Activated CD4-positive, alpha-beta T cell treated with anti-CD3 and anti-CD28 coated beads for 36 hours (primary cell): Measurements from ENCODE around the gene PCSK6. TPM values are rescaled to one million over a fixed set of nuclear protein-coding genes. Genes with fewer than 3 reads are reported as not detected.
"Not testable (repeated sequence)": the region's sequence is repeated elsewhere in the genome, so short reads cannot be mapped to it uniquely, and the experiment has no call there.

ENCODE experiments used
- ATAC-seq: fragments of 200-7000 bp; cut with Tn5 transposase; one replicate; pipeline ENCODE4 v1.10.0; 2021; ENCODE audit warnings: mild to moderate bottlenecking, moderate library complexity
- CTCF ChIA-PET: fragments of 350-600 bp; sonication (Branson Sonifier 250); formaldehyde crosslinking; loops from one replicate; lab custom pipeline; 2021; ENCODE audit warnings: antibody characterized with exemption; lab: Charles Lee
- POLR2A ChIA-PET: fragments of 350-600 bp; sonication (Branson Sonifier 250); formaldehyde crosslinking; loops from one replicate; lab custom pipeline; 2021; ENCODE audit warnings: antibody characterized with exemption, inconsistent platforms; lab: Charles Lee
- DNase-seq: peaks from one replicate; pipeline ENCODE4 v3.0.0-alpha.2; 2020
- H3K27ac Mint-ChIP-seq: one replicate; pipeline ENCODE4 v1.8.0; 2021; ENCODE audit warnings: mixed read lengths
- H3K27me3 Mint-ChIP-seq: one replicate; pipeline ENCODE4 v1.8.0; 2021; ENCODE audit warnings: mixed read lengths
- H3K36me3 Mint-ChIP-seq: one replicate; pipeline ENCODE4 v1.8.0; 2021; ENCODE audit warnings: low read depth, mixed read lengths
- H3K4me1 Mint-ChIP-seq: one replicate; pipeline ENCODE4 v1.8.0; 2021; ENCODE audit warnings: mixed read lengths
- H3K4me3 Mint-ChIP-seq: one replicate; pipeline ENCODE4 v1.8.0; 2021; ENCODE audit warnings: mild to moderate bottlenecking, moderate library complexity, mixed read lengths
- H3K9me3 Mint-ChIP-seq: one replicate; pipeline ENCODE4 v1.8.0; 2021; ENCODE audit warnings: low read depth, mixed read lengths
- intact Hi-C, 2 experiments: fragments of 100-400 bp; cut with DNase I in 1 of 2; cut with micrococcal nuclease in 1 of 2; formaldehyde crosslinking; loops; one replicate each; pipeline versions ENCODE4 v1.14.2 to v1.15.1; 2022 to 2024; cut with DNase I, micrococcal nuclease
- total RNA-seq, 2 experiments: library from RNA; stranded (reverse); gene quantifications; one replicate each; pipeline ENCODE4 v1.2.3, GENCODE V29; 2021

PCSK6 gene
- total RNA-seq, 2 experiments from 2014 or later = 0.75 to 0.95 TPM

- Mint-ChIP-seq H3K4me3 (no peak overlapping the region), H3K9me3 (no peaks in the 10 kb centered on the region), H3K27ac (no peak overlapping the region), H3K27me3 (peaks cover 2% of the 10 kb centered on the region), H3K36me3 (no peaks in the 10 kb centered on the region), H3K4me1 (no peaks in the 10 kb centered on the region)
- DNase-seq (no peak), ATAC-seq (no peak)
- intact Hi-C loops = no loop called here
- POLR2A ChIA-PET = interaction anchor here (0.6 kb wide), 1 partner anchor 30 kb away, joined by 3 read pairs; no protein-coding TSS in a partner anchor
- CTCF ChIA-PET = no interaction called here
Measured at GRCh38 chr15:101428758-101429157, 60.7 kb downstream of the PCSK6 start.

GRCh38 chr15:101427606-101428487 lies 61.7 kb downstream of the PCSK6 start:
- no peak overlapping the region for H3K4me3 Mint-ChIP-seq
- DNase-seq (no peak), ATAC-seq (no peak)
- H3K4me1 Mint-ChIP-seq = no peaks in the 10 kb centered on the region
- ChIA-PET POLR2A (no interaction called here), CTCF (no interaction called here)
- intact Hi-C loops = no loop called here
- no peak overlapping the region for H3K27ac Mint-ChIP-seq
- no peaks in the 10 kb centered on the region for H3K36me3 Mint-ChIP-seq
- H3K27me3 Mint-ChIP-seq = peaks cover 2% of the 10 kb centered on the region
- peaks cover 2% of the 10 kb centered on the region for H3K9me3 Mint-ChIP-seq

GRCh38 chr15:101426761-101427333 lies 62.7 kb downstream of the PCSK6 start:
- ATAC-seq = no peak

GRCh38 chr15:101425787-101426365 lies 63.6 kb downstream of the PCSK6 start:
- CTCF ChIA-PET = no interaction called here
- peaks cover 2% of the 10 kb centered on the region for H3K9me3 Mint-ChIP-seq
- no peak overlapping the region for H3K27ac Mint-ChIP-seq
- no peaks in the 10 kb centered on the region for H3K4me1 Mint-ChIP-seq
- ATAC-seq = no peak
- POLR2A ChIA-PET = no interaction called here
- H3K36me3 Mint-ChIP-seq = no peaks in the 10 kb centered on the region
- H3K4me3 Mint-ChIP-seq = no peak overlapping the region
- H3K27me3 Mint-ChIP-seq = peaks cover 2% of the 10 kb centered on the region
- intact Hi-C loops = no loop called here
- DNase-seq = no peak

More at GRCh38 chr15:101426761-101427333, 62.7 kb downstream of the PCSK6 start:
- Mint-ChIP-seq H3K9me3 (peaks cover 2% of the 10 kb centered on the region), H3K4me3 (no peak overlapping the region), H3K27me3 (peaks cover 2% of the 10 kb centered on the region), H3K4me1 (no peaks in the 10 kb centered on the region), H3K36me3 (no peaks in the 10 kb centered on the region), H3K27ac (no peak overlapping the region)
- ChIA-PET CTCF (no interaction called here), POLR2A (no interaction called here)
- DNase-seq = no peak
- intact Hi-C loops = no loop called here

GRCh38 chr15:101424984-101425383 lies 64.5 kb downstream of the PCSK6 start:
- Mint-ChIP-seq H3K4me3 (no peak overlapping the region), H3K9me3 (peaks cover 2% of the 10 kb centered on the region), H3K27ac (no peak overlapping the region), H3K27me3 (peaks cover 2% of the 10 kb centered on the region), H3K4me1 (no peaks in the 10 kb centered on the region), H3K36me3 (no peaks in the 10 kb centered on the region)
- CTCF ChIA-PET = interaction anchor here (0.5 to 0.7 kb wide), 2 partner anchors 110 to 151 kb away, joined by 3 read pairs; no protein-coding TSS in a partner anchor
- DNase-seq = no peak
- POLR2A ChIA-PET = no interaction called here
- intact Hi-C loops = no loop called here
- no peak for ATAC-seq

- CTCF ChIA-PET = no interaction called here
- DNase-seq (no peak), ATAC-seq (no peak)
- H3K9me3 Mint-ChIP-seq = peaks cover 5% of the 10 kb centered on the region
- intact Hi-C loops = no loop called here
- H3K36me3 Mint-ChIP-seq = no peaks in the 10 kb centered on the region
- no peaks in the 10 kb centered on the region for H3K4me1 Mint-ChIP-seq
- POLR2A ChIA-PET = no interaction called here
- peaks cover 6% of the 10 kb centered on the region for H3K27me3 Mint-ChIP-seq
- H3K4me3 Mint-ChIP-seq = no peak overlapping the region
- H3K27ac Mint-ChIP-seq = no peak overlapping the region
Measured at GRCh38 chr15:101420232-101420631, 69.3 kb downstream of the PCSK6 start.

GRCh38 chr15:101416475-101416874 lies 73.0 kb downstream of the PCSK6 start:
- POLR2A ChIA-PET, DNase-seq, H3K4me1 Mint-ChIP-seq, H3K27ac Mint-ChIP-seq, ATAC-seq, H3K9me3 Mint-ChIP-seq, H3K36me3 Mint-ChIP-seq, H3K27me3 Mint-ChIP-seq, H3K4me3 Mint-ChIP-seq, intact Hi-C loops: not testable (repeated sequence)
- CTCF ChIA-PET = interaction anchor here (0.9 kb wide), 1 partner anchor 104 kb away, joined by 3 read pairs; no protein-coding TSS in a partner anchor

GRCh38 chr15:101413239-101413638 lies 76.3 kb downstream of the PCSK6 start:
- peaks cover 2% of the 10 kb centered on the region for H3K9me3 Mint-ChIP-seq
- no peak overlapping the region for H3K27ac Mint-ChIP-seq
- H3K36me3 Mint-ChIP-seq = no peaks in the 10 kb centered on the region
- no peak overlapping the region for H3K4me3 Mint-ChIP-seq
- intact Hi-C loops = no loop called here
- DNase-seq = no peak
- no peak for ATAC-seq
- ChIA-PET CTCF (interaction anchor here (0.6 kb wide), 1 partner anchor 99 kb away, joined by 3 read pairs; no protein-coding TSS in a partner anchor), POLR2A (no interaction called here)
- H3K4me1 Mint-ChIP-seq = no peaks in the 10 kb centered on the region
- peaks cover 12% of the 10 kb centered on the region for H3K27me3 Mint-ChIP-seq

- H3K4me1 Mint-ChIP-seq = peaks cover 2% of the 10 kb centered on the region
- ATAC-seq (no peak), DNase-seq (no peak)
- CTCF ChIA-PET = no interaction called here
- POLR2A ChIA-PET = no interaction called here
- H3K4me3 Mint-ChIP-seq = no peak overlapping the region
- no peaks in the 10 kb centered on the region for H3K9me3 Mint-ChIP-seq
- H3K27me3 Mint-ChIP-seq = peaks cover 13% of the 10 kb centered on the region
- no peak overlapping the region for H3K27ac Mint-ChIP-seq
- intact Hi-C loops = no loop called here
- no peaks in the 10 kb centered on the region for H3K36me3 Mint-ChIP-seq
Measured at GRCh38 chr15:101411581-101411980, 77.9 kb downstream of the PCSK6 start.

GRCh38 chr15:101411085-101411484 lies 78.4 kb downstream of the PCSK6 start:
- Mint-ChIP-seq H3K4me3 (no peak overlapping the region), H3K4me1 (peaks cover 2% of the 10 kb centered on the region), H3K27me3 (peaks cover 13% of the 10 kb centered on the region), H3K27ac (no peak overlapping the region), H3K36me3 (no peaks in the 10 kb centered on the region), H3K9me3 (no peaks in the 10 kb centered on the region)
- ChIA-PET POLR2A (no interaction called here), CTCF (interaction anchor here (0.6 kb wide), 1 partner anchor 20 kb away, joined by 3 read pairs; no protein-coding TSS in a partner anchor)
- ATAC-seq (no peak), DNase-seq (no peak)
- intact Hi-C loops = no loop called here

- Mint-ChIP-seq H3K4me3 (no peak overlapping the region), H3K9me3 (no peaks in the 10 kb centered on the region), H3K27ac (no peak overlapping the region), H3K36me3 (no peaks in the 10 kb centered on the region), H3K27me3 (peaks cover 13% of the 10 kb centered on the region), H3K4me1 (peaks cover 2% of the 10 kb centered on the region)
- intact Hi-C loops = no loop called here
- CTCF ChIA-PET = interaction anchor here (0.6 kb wide), 1 partner anchor 20 kb away, joined by 3 read pairs; no protein-coding TSS in a partner anchor
- ATAC-seq (no peak), DNase-seq (no peak)
- POLR2A ChIA-PET = no interaction called here
Measured at GRCh38 chr15:101410612-101411011, 78.9 kb downstream of the PCSK6 start.
